HG02970 (cell line): Measurements from ENCODE around the gene BPIFB1.

Experiments
- ATAC-seq: cut with Tn5 transposase; IDR thresholded peaks from one replicate; pipeline ENCODE4 v1.9.1; 2021; ENCODE audit warnings: mild to moderate bottlenecking, moderate library complexity, moderate number of reproducible peaks; ENCODE audit not compliant: unreplicated experiment, low FRiP score

Gene BPIFB1

DNA sequence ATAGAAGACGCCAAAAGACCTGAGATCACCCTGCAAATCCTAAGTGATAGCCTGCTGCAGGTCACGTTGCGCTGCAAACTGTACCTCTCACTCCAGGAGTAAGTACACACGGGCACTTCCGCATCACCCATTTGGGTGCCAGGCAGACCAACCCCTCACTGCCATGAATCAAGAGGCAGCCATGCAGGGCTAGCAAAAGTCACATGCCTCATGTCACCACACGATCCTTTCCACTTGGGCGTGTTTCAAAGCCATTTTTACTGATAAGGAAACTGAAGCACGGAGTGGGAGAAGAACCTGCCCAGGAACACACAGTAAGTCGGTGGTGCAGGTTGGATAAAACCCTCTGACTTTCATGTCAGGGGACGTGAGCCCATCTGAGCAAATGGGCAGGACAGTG lies 37.0 kb downstream of the BPIFB1 start:
- no peak for ATAC-seq

DNA sequence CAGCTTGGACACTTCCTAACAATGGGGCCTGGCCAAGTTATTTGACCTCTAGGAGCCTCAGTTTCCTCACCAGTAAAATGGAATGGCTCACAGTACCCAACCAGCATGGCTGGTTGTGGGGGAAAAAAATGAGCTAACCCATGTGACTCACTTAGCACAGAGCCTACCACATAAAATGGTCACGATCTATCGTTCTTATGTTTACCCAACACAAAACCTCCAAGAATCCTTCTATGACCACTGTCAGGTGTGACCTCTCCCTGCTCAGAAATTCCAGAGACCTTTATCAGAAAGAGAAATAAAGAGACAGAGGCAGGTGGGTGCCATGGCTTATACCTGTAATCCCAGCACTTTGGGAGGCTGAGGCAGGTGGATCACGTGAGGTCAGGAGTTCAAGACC lies 39.4 kb downstream of the BPIFB1 start:
- no peak for ATAC-seq

- ATAC-seq, result no peak
Measured at GRCh38 chr20:33323236-33323635, 40.2 kb downstream of the BPIFB1 start.

DNA sequence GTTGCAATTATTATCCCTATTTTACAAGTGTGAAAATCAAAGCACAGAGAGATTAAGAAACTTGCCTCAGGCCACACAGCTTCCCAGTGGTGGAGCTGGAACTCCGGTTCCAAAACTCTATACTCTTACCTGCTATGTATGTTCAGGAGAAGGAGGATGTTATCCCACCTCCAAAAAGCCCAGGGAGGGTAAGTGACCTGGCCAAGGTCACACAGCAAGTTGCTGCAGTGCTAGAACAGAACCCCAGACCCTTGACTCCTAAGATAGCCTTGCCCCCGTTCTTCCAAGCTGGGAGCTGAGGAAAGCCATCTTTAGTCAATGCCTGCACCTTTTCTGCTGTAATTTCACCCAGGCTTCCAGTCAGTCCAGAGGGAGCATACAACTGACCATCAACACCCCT lies 42.3 kb downstream of the BPIFB1 start:
- ATAC-seq, result no peak

GRCh38 chr20:33328157-33329137 lies 45.4 kb downstream of the BPIFB1 start:
- ATAC-seq, result no peak

DNA sequence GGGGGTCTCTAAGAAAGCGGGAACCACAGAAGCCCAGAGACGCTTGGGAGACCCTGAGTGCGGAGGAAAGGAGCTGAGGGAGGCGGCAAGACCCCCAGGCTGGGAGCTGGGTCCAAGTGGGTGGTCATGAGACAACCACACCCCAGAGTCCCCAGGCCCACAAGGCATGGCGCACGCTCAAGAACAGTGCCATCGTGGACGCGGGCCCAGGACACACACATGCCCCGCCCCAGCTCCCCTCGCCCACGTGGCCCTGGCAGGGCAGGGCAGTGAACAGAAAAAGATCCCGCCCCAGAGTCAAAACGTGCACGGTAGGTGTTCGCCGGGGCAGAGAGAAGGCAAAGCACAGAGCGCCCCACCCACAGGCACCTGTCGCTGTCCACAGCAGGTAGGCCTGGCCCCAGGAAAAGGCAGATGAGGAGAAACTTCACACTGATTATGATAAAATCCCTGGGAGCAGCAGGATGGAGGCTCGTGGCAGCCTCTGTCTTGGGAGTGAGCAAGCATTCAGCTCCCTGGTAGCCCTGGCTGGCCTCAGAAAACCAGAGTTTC lies 50.0 kb downstream of the BPIFB1 start:
- ATAC-seq, result no peak

GRCh38 chr20:33333616-33334015 lies 50.6 kb downstream of the BPIFB1 start:
- ATAC-seq, result no peak

DNA sequence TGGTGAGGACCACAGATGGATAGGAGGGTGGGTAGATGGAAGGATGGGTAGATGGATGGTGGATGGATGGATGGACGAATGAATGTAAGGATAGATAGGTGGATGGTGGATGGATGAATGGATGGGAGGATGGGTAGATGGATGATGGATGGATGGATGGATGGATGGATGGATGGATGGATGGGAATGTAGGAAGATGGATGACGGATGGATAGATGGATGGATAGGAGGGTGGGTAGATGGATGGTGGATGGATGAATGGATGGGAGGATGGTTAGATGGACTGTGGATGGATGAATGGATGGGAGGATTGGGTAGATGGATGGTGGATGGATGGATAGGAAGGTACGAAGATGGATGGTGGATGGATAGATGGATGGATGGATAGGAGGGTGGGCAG lies 51.1 kb downstream of the BPIFB1 start:
- no peak for ATAC-seq

GRCh38 chr20:33336375-33336774 lies 53.4 kb downstream of the BPIFB1 start:
- ATAC-seq, result no peak

DNA sequence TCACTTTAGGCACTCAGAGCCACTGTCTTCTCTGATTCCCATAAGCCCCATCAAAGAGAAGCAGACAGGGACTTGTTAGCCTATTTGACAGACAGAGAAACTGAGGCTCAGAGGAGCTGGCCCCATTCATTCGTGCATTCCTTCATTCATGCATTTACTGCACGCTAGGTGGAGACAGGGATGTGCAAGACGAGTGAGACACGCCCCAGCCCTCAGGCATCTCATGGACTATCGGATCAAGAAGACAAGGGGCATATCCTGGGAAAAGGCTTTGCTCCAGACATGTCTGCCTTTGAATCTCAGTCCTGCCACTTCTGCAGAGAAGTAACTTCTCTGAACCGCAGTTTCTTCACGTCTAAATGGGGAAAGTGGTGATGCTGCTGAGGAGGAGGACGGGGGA lies 54.1 kb downstream of the BPIFB1 start:
- no peak for ATAC-seq

DNA sequence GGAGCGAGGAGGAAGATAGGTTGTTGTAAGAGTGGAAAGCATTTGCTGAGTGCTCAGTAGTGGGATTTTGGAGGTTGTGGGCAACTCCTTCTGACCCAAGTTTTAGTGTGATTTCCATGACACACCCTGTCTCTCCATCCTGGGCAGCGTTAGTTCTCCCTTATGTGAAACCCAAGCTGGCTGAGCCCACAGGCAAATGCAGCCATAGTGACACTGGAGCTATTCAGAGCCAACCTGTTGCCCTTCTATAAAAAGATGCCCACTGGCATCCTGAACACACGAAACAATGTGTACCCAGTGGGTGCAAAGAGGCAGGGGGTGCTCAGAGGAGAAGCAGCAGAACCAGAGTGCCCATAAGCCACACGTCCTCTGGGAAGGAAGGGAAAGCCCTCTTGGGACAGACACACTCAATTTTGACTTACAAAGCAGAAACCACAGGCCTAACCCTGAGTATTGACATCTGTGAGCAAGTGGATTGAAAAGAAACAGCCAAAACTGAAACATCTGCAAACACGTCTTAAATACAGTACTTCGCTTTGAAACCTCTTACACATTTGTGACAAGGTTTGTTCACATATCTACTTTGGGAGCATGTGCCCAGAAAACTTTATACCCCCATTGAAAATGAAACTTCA lies 54.6 kb downstream of the BPIFB1 start:
- ATAC-seq, result no peak

- ATAC-seq, result no peak
Measured at GRCh38 chr20:33338467-33339258, 55.6 kb downstream of the BPIFB1 start.

DNA sequence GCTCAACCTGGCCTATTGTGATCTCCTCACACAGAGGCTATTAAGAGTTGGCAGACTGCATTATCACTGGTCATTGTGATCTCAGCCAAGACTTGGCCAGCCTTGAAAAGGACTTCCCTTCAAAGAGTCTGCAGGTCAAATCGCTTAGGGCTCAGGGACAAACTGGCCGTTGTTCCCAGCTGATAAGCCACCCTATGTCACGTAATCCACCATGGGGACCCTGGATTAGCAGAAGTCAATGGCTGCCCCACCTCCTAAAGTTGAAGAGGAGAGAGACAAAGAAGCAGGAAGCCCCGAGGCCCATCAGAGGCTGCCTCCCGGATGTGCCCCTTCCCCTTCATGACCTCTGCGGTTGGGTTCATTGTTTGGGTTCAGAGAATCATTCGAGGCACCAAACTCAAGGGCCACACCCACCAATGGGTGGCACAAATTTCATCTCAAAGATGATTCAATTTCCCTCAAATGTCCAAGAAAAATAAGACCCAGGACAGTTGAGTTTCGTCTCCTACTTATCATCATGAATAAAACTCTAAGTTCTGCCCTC lies 56.6 kb downstream of the BPIFB1 start:
- no peak for ATAC-seq

GRCh38 chr20:33343521-33343920 lies 60.5 kb downstream of the BPIFB1 start:
- no peak for ATAC-seq

GRCh38 chr20:33345342-33345741 lies 62.3 kb downstream of the BPIFB1 start:
- ATAC-seq, result no peak

DNA sequence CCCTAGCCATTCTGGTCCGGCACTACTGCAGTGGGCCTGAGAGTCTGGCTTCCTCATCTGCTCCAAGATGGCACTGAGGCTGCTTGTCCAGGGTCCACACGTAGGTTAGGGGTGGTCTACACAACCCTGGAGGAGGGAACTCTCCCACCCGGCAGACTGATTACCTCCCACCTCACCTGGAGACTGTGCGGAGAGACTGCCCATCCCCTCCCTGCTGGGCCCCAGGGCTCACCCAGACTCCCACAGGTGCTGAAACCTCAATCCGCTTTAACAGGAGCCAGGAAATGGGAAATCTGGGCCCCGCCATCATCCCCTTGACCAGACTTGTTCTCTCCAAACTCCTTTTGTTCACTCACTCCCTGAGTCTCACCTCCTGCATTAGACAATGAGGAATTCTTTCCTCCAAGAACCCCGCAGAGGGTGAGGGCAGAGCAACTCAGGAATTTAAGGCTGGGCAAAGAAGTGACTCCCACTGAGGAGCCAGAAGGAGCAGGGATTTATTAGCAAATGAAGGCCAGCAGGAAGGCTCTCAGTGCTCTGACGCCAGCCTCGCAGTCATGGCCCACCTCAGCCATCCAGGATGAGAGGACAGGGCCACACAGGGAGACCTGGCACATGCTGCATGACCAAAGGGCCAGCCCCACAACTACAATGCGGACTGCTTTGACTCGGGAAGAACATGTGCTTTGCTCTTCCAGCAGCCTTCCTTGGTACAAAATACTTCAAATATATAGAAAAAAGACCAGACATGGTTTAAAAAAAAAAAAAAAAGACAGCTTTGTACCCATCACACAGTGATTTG lies 65.3 kb downstream of the BPIFB1 start:
- ATAC-seq, result no peak

DNA sequence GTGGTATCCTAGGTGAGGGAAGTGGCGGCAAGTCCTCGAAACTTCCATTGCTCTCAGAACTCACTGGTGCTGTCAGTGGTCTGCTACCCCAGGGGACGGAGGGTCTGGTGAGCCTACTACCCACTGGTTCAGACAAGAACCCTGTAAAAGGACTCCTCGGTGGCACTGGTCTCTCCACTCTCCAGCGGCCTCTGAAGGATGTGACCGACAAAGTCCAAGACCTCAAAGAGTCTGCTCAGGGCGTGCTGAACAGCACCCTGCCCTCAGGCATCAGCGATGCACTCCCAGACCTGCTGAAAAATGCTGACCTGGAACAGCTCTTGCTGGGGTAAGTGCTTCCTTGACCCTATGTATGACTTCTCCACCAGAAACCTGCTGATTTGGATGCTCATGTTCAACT lies 66.5 kb downstream of the BPIFB1 start:
- no peak for ATAC-seq

- no peak for ATAC-seq
Measured at GRCh38 chr20:33351696-33352095, 68.7 kb downstream of the BPIFB1 start.

DNA sequence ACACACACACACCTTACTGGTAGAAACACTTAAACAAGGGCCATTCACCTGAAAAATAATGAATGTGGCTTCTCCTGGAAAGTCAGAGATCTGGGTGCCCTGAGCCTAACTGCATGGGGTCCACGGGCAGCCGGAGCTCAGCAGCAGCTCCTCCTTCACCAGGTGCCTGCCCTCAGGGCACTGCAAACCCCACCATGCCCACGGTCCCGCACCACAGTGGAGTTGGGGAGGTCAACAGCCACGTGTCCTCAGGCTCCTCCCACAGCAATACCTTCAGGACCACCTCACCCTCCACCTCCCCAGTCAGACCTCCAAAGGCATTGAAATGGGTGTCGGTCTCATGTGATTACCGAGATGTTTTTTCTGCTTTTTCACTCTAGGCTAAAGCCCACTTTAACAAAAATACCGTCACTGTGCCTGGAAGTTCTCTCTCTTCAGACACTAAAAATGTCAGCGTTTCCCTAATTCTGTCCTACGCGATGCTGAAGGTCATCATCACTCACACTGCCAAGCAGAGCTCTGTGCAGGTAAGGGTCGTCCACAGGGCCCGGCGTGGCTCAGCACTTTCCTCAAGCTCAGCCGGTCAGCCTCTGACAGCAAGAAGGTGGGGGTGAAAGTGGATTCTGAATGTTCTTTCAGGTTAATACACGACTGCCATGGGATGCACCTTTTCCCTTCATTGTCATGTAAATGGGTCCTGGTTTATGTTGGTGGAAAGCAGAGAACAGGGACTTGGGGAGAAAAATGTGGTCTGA lies 69.4 kb downstream of the BPIFB1 start:
- ATAC-seq, result no peak
